AG09309 (cell line): ENCODE results near the gene ITPR2.

Source experiments
- DNase-seq: peaks from one replicate; pipeline ENCODE4 v3.0.0-alpha.2; 2010; ENCODE audit warnings: low read depth
- H3K4me3 ChIP-seq: 2 replicates; pipeline ENCODE4 v1.5.1; 2011; ENCODE audit warnings: mild to moderate bottlenecking, low read depth, low read length, moderate library complexity; ENCODE audit not compliant: control insufficient read depth
- CTCF ChIP-seq: IDR thresholded peaks from 2 replicates; pipeline ENCODE4 v1.5.1; 2011; ENCODE audit warnings: mild to moderate bottlenecking, low read depth, low read length, inconsistent platforms; ENCODE audit not compliant: insufficient read depth, control insufficient read depth; ENCODE audit errors: missing control alignments

Gene ITPR2

GRCh38 chr12:26599096-26599695 is 233.8 kb downstream of the ITPR2 start:
- no peak overlapping the region for H3K4me3 ChIP-seq
- no peak for DNase-seq

GRCh38 chr12:26595806-26596205 is 237.2 kb downstream of the ITPR2 start:
- DNase-seq, result no peak
- TF ChIP-seq CTCF, result no peak
- no peak overlapping the region for H3K4me3 ChIP-seq

More at GRCh38 chr12:26599096-26599695, 233.8 kb downstream of the ITPR2 start:
- TF ChIP-seq CTCF, result no peak

- no peak overlapping the region for H3K4me3 ChIP-seq
- no peak for TF ChIP-seq CTCF
- no peak for DNase-seq
Observed at GRCh38 chr12:26580619-26581018, 252.4 kb downstream of the ITPR2 start.

- TF ChIP-seq CTCF, result no peak
- no peak for DNase-seq
- no peak overlapping the region for H3K4me3 ChIP-seq
Observed at GRCh38 chr12:26576266-26576665, 256.7 kb downstream of the ITPR2 start.

- no peak for TF ChIP-seq CTCF
- no peak for DNase-seq
- no peak overlapping the region for H3K4me3 ChIP-seq
Observed at GRCh38 chr12:26573225-26573909, 259.6 kb downstream of the ITPR2 start.

- no peak for TF ChIP-seq CTCF
- H3K4me3 ChIP-seq, result no peak overlapping the region
- DNase-seq, result no peak
Observed at GRCh38 chr12:26572137-26572536, 260.9 kb downstream of the ITPR2 start.
